ENCODE data around the gene FAM124A.

The FAM124A gene

GRCh38 chr13:51308781-51309180 is 86.6 kb downstream of the FAM124A start:
- Mint-ChIP-seq H3K27ac (no peak overlapping the region), H3K4me1 (no peaks in the 10 kb centered on the region), H3K9me3 (no peaks in the 10 kb centered on the region), H3K27me3 (ENCODE audit: low read depth, poor library complexity) (peaks cover 5% of the 10 kb centered on the region), H3K4me3 (no peak overlapping the region), H3K36me3 (ENCODE audit: low read depth) (no peaks in the 10 kb centered on the region)
- DNase-seq, result no peak
- no peak for TF ChIP-seq CTCF (IDR thresholded peaks at IDR 0.05)

GRCh38 chr13:51311231-51311630 is 89.0 kb downstream of the FAM124A start:
- Mint-ChIP-seq H3K4me3 (no peak overlapping the region), H3K27me3 (ENCODE audit: low read depth, poor library complexity) (peaks cover 9% of the 10 kb centered on the region), H3K36me3 (ENCODE audit: low read depth) (no peaks in the 10 kb centered on the region), H3K9me3 (no peaks in the 10 kb centered on the region), H3K4me1 (peaks cover 10% of the 10 kb centered on the region), H3K27ac (no peak overlapping the region)
- no peak for DNase-seq
- no peak for TF ChIP-seq CTCF (IDR thresholded peaks at IDR 0.05)

- H3K27me3 Mint-ChIP-seq (ENCODE audit: low read depth, poor library complexity), result peaks cover 9% of the 10 kb centered on the region
- H3K27ac Mint-ChIP-seq, result no peak overlapping the region
- no peak for DNase-seq
- no peak overlapping the region for H3K4me3 Mint-ChIP-seq
- no peaks in the 10 kb centered on the region for H3K9me3 Mint-ChIP-seq
- no peak for TF ChIP-seq CTCF (IDR thresholded peaks at IDR 0.05)
- H3K4me1 Mint-ChIP-seq, result peaks cover 10% of the 10 kb centered on the region
- H3K36me3 Mint-ChIP-seq (ENCODE audit: low read depth), result no peaks in the 10 kb centered on the region
Measured at GRCh38 chr13:51311957-51312520, 89.8 kb downstream of the FAM124A start.

- no peak for DNase-seq
- H3K36me3 Mint-ChIP-seq (ENCODE audit: low read depth), result no peaks in the 10 kb centered on the region
- no peak overlapping the region for H3K4me3 Mint-ChIP-seq
- H3K4me1 Mint-ChIP-seq, result peaks cover 10% of the 10 kb centered on the region
- TF ChIP-seq CTCF (IDR thresholded peaks at IDR 0.05), result no peak
- H3K9me3 Mint-ChIP-seq, result no peaks in the 10 kb centered on the region
- H3K27me3 Mint-ChIP-seq (ENCODE audit: low read depth, poor library complexity), result peaks cover 9% of the 10 kb centered on the region
- H3K27ac Mint-ChIP-seq, result no peak overlapping the region
Measured at GRCh38 chr13:51313619-51314018, 91.4 kb downstream of the FAM124A start.

GRCh38 chr13:51317262-51317661 is 95.1 kb downstream of the FAM124A start:
- H3K27ac Mint-ChIP-seq, result no peak overlapping the region
- H3K9me3 Mint-ChIP-seq, result no peaks in the 10 kb centered on the region
- no peaks in the 10 kb centered on the region for H3K36me3 Mint-ChIP-seq (ENCODE audit: low read depth)
- no peak for DNase-seq
- H3K4me1 Mint-ChIP-seq, result peaks cover 10% of the 10 kb centered on the region
- H3K4me3 Mint-ChIP-seq, result no peak overlapping the region
- peaks cover 17% of the 10 kb centered on the region for H3K27me3 Mint-ChIP-seq (ENCODE audit: low read depth, poor library complexity)
- TF ChIP-seq CTCF (IDR thresholded peaks at IDR 0.05), result no peak

GRCh38 chr13:51318015-51318414 is 95.8 kb downstream of the FAM124A start:
- Mint-ChIP-seq H3K4me3 (no peak overlapping the region), H3K4me1 (peaks cover 10% of the 10 kb centered on the region), H3K36me3 (ENCODE audit: low read depth) (no peaks in the 10 kb centered on the region), H3K9me3 (no peaks in the 10 kb centered on the region), H3K27ac (no peak overlapping the region), H3K27me3 (ENCODE audit: low read depth, poor library complexity) (peaks cover 17% of the 10 kb centered on the region)
- DNase-seq, result no peak
- no peak for TF ChIP-seq CTCF (IDR thresholded peaks at IDR 0.05)

Data from nephron progenitor cell (in vitro differentiated cells).